Gastroesophageal sphincter (tissue), 3 donors: ENCODE results near the gene IPCEF1.

Experiments
- CTCF ChIP-seq, 4 experiments: fragments of 200-600 bp in 2 of 4; fragments of 450-650 bp in 2 of 4; sonication (generic) in 1 of 4; IDR thresholded peaks; one replicate each; pipeline ENCODE4 v1.5.1; 2017 to 2019; ENCODE audit warnings: antibody characterized with exemption in 4 of 4, mild to moderate bottlenecking in 2 of 4, moderate library complexity in 2 of 4
- EP300 ChIP-seq: sonication (generic); formaldehyde crosslinking; IDR thresholded peaks from one replicate; pipeline ENCODE4 v1.6.1; 2017; ENCODE audit warnings: antibody characterized with exemption, mild to moderate bottlenecking
- POLR2A ChIP-seq, 2 donors: fragments of 450-650 bp; IDR thresholded peaks; one replicate each; pipeline ENCODE4 v1.6.1; 2017; ENCODE audit warnings: antibody characterized with exemption in 2 of 2, mild to moderate bottlenecking in 2 of 2, moderate library complexity in 1 of 2

DNA sequence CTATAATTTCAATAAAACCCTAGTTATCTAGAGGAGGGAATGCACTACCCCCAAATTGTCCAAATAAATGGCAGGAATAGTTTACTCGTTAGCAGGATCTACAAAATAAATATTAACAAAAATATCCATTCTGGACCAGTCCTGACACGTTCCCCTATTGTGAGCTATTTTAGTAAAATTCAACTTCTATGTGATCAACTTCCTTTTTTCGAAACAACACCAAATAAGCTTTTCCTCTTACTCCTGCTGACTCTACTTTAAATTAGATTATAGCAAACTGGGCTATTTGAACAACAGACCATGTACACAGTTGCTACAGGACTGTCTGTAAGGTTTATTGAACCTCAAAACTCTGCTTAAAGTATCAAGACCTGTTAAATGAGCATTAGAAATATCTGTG is 154.3 kb downstream of the IPCEF1 start:
- no peak for TF ChIP-seq CTCF (IDR thresholded peaks at IDR 0.05)
- TF ChIP-seq POLR2A (IDR thresholded peaks at IDR 0.05): no peak
- no peak for TF ChIP-seq EP300
